Endothelial cell of umbilical vein (primary cell): ENCODE results near the gene HDAC5.

Experiments used
- CTCF ChIP-seq, 2 donors: IDR thresholded peaks; 1 replicate in 1 of 2; 2 replicates in 1 of 2; pipeline ENCODE4 v1.5.1; 2011; ENCODE audit warnings: low read length in 2 of 2, mild to moderate bottlenecking in 2 of 2, moderate library complexity in 2 of 2, control low read depth in 1 of 2, inconsistent platforms in 1 of 2, low read depth in 1 of 2; ENCODE audit not compliant: insufficient read depth in 1 of 2; ENCODE audit errors: extremely low read depth in 1 of 2
- EZH2 ChIP-seq: IDR thresholded peaks from 2 replicates; pipeline ENCODE4 v1.6.1; 2012; ENCODE audit warnings: borderline replicate concordance, low read depth, mild to moderate bottlenecking, moderate library complexity, low read length, inconsistent platforms; ENCODE audit not compliant: severe bottlenecking
- MAX ChIP-seq: IDR thresholded peaks from 2 replicates; pipeline ENCODE4 v1.6.1; 2011; ENCODE audit not compliant: insufficient read depth, insufficient read length

DNA sequence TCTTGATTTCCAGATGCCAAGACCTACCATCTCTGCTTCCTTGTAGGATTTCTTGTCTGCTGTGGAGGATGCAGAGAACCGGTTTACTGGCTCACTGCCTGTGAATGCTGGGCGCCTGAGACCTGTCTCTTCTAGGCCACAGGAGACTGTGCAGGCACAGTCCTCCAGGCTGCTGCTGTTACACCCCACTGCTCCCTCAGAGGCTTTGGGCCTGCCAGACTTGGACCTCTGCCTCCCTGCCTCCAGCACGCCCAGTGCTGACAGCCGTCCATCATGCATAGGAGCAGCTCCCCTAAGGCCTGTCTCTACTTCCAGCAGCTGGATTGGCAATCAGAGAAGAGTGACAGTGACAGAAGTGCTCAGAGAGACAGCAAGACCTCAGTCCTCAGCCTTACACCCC lies 24.4 kb upstream of the HDAC5 start:
- TF ChIP-seq MAX (no peak), CTCF (IDR thresholded peaks at IDR 0.05; ENCODE audit: extremely low read depth in 1 of 2, insufficient read depth in 1 of 2, low read depth in 1 of 2, low read length in 2 of 2) (no peak), EZH2 (no peak)
